Effector memory CD8-positive, alpha-beta T cell (primary cell): ENCODE measurements around the gene EMC8.
"Not testable (repeated sequence)": the region's sequence is repeated elsewhere in the genome, so short reads cannot be mapped to it uniquely, and the experiment has no call there.

Experiments
- ATAC-seq: fragments of 150-1000 bp; cut with Tn5 transposase; replicated peaks from 2 replicates; pipeline ENCODE4 v1.10.0; 2021; ENCODE audit warnings: mild to moderate bottlenecking, moderate library complexity
- DNase-seq, 3 experiments: peaks; one replicate each; pipeline ENCODE4 v3.0.0; 2021
- H3K27ac Mint-ChIP-seq, 2 donors: one replicate each; pipeline ENCODE4 v1.8.0; 2022; ENCODE audit warnings: mild to moderate bottlenecking in 2 of 2, mixed read lengths in 2 of 2, moderate library complexity in 2 of 2
- H3K27me3 Mint-ChIP-seq, 2 donors: one replicate each; pipeline ENCODE4 v1.8.0; 2022; ENCODE audit warnings: mixed read lengths in 2 of 2
- H3K36me3 Mint-ChIP-seq: one replicate; pipeline ENCODE4 v1.8.0; 2022; ENCODE audit warnings: mild to moderate bottlenecking, moderate library complexity, mixed read lengths; ENCODE audit not compliant: insufficient read depth
- H3K4me1 Mint-ChIP-seq, 2 donors: one replicate each; pipeline ENCODE4 v1.8.0; 2022; ENCODE audit warnings: low read depth in 2 of 2, mixed read lengths in 2 of 2
- H3K4me3 Mint-ChIP-seq, 2 donors: one replicate each; pipeline ENCODE4 v1.8.0; 2022; ENCODE audit warnings: mild to moderate bottlenecking in 2 of 2, mixed read lengths in 2 of 2, moderate library complexity in 2 of 2
- H3K9me3 Mint-ChIP-seq, 2 donors: one replicate each; pipeline ENCODE4 v1.8.0; 2022; ENCODE audit warnings: mixed read lengths in 2 of 2

Gene EMC8

DNA sequence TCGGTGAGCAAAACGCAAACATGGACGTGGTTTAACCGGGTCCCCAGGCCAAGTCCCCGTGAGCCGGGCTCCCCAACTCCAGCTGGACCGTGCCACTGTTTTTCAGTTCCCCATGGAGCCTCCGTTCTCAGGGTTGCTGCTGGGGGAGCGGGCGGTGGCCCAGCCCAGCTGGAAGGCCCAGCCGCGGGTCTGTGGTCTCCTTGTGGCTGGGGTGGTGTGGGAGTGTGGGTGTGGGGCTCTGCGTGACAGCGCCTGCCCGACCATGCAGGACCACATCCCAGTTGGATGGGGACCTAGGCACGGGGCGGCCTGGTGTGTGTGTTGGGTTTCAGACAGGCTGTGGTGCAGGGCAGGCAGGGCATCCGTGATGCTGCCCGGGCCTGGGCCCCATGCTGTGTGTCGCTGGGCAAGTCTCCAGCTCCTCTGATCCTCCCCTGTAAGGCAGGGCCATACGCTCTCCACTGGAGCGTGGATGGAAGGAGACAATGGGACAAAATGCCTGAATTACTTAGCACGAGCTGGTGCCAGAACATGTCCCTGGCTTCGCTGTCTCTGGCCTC lies 40.4 kb upstream of the EMC8 start:
- H3K27ac Mint-ChIP-seq = no peak overlapping the region
- no peak overlapping the region for H3K4me3 Mint-ChIP-seq
- peaks cover 2% of the 10 kb centered on the region for H3K36me3 Mint-ChIP-seq
- DNase-seq (no peak), ATAC-seq (no peak)
- no peaks in the 10 kb centered on the region for H3K9me3 Mint-ChIP-seq
- peaks cover 1 to 3% of the 10 kb centered on the region in 2 donors for H3K4me1 Mint-ChIP-seq
- peaks cover 30 to 63% of the 10 kb centered on the region in 2 donors for H3K27me3 Mint-ChIP-seq

DNA sequence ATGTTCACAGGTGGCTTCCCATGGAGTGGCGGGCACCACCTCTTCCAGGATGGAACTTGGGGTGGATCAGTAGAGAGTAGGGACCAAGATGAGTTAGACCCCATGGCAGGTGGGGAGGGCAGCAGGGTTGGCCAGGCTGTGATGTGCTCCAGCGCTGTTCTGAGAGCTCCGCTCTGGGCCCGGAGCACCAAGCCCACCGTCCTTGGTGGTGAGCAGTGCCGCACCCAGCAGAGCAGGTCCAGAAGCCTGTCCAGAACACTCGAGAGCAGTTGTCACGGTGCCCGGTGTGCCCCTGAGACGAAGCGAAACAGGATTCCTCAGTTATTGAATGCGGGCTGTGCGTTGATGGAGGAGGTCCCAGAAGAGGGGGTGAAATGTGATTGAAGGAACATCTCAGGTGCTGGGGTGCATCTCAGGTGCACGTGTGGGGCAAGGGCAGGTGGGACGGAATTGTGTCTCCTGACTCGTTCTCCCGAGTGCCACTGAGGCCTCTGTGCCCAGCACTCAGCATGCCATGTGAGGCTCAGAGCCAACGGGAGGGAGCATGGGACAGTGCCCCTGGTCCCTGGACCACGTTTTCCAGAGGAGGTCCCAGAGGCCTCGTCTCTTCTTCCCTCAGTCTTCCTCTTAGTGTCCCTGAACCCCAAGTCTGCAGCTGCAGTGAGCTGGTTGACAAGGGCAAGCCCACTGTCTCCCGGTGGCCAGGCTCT lies 39.7 kb upstream of the EMC8 start:
- no peak for DNase-seq
- Mint-ChIP-seq H3K4me3 (no peak overlapping the region), H3K9me3 (no peaks in the 10 kb centered on the region), H3K36me3 (peaks cover 2% of the 10 kb centered on the region), H3K27me3 (peaks cover 26 to 56% of the 10 kb centered on the region in 2 donors), H3K27ac (peak overlapping the region in 1 of 2 donors; percentile 69), H3K4me1 (no peaks in the 10 kb centered on the region)
- no peak for ATAC-seq

DNA sequence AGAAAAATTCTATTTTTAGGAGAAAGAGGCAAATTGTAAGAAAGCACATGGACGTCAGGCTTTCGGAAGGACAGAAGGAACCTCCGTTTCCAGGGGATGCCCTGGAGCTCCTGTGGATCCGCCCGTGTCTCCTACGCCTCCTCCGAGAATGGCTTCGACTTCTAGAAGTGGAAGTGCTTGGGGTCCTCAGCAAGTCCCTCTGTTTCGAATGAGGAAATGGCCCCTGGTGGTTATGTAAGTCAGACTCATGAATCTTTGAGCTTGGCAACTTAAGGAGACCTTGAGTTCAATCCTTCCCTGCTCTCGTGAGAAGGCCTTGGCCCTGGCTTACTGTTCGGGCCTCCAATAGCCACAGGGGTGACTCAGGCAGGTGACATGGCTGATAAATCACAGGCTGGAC lies 39.0 kb upstream of the EMC8 start:
- no peak for ATAC-seq
- H3K9me3 Mint-ChIP-seq = no peaks in the 10 kb centered on the region
- DNase-seq = no peak
- no peak overlapping the region for H3K4me3 Mint-ChIP-seq
- H3K27me3 Mint-ChIP-seq = peaks cover 26 to 58% of the 10 kb centered on the region in 2 donors
- peak overlapping the region in 1 of 2 donors; percentile 69 for H3K27ac Mint-ChIP-seq
- H3K36me3 Mint-ChIP-seq = peaks cover 2% of the 10 kb centered on the region
- H3K4me1 Mint-ChIP-seq = no peaks in the 10 kb centered on the region

DNA sequence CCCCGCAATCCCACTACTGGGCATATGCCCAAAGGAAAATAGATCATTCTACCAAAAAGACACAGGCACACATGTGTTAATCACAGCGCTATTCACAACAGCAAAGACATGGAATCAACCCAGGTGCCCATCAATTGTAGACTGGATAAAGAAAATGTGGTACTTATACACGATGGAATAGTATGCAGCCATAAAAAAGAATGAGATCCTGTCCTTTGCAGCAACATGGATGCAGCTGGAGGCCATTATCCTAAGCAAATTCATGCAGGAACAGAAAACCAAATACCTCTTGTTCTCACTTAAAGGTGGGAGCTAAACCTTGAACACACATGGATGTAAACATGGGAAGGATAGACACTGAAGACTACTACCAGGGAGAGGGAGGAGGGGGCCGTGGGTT lies 38.3 kb upstream of the EMC8 start:
- H3K9me3 Mint-ChIP-seq, H3K4me3 Mint-ChIP-seq, H3K4me1 Mint-ChIP-seq, ATAC-seq, H3K27ac Mint-ChIP-seq, DNase-seq, H3K36me3 Mint-ChIP-seq: not testable (repeated sequence)
- peaks cover 33 to 66% of the 10 kb centered on the region in 2 donors for H3K27me3 Mint-ChIP-seq

DNA sequence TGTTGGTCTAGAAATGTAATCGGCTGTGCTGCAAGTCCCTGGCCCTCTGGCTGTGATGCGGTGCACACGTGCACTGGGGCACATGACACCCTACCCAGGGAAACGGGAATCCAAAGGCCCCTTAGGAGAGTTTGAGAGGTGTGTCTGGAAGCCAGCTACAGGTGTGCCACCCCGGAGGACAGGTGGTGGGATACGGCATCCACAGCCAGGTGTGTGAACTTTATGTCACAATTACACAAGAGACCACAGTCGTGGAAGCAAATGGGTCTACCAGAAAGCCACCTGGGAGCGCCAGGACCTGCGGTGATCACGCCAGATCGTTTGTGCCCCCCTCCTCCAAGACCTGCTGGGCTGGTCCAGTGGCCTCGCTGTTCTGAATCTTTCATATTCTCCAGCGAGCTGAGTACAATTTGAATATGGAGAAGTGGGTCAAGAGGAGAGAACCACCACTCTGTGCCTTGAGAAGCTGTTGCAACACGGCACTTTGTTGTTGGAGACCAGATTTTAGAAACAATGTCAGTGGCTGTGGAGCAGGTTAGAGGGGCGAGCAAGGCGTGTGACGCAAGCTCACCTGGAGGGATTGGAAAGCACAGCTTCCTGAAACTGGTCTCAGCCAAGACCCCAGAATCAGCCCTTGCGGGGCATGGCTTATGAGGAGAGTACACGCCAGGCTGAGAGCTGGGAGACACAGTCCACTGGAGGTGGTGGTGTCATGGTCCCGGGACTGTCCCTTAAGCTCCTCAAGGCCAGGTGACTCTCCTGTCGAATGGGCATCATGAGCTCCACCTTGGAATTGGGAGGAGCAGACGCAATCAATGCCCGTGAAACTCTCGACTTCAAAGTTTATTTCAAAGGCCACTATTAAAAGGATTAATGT lies 37.6 kb upstream of the EMC8 start:
- H3K4me3 Mint-ChIP-seq = no peak overlapping the region
- peaks cover 0 to 5% of the 10 kb centered on the region in 2 donors for H3K4me1 Mint-ChIP-seq
- DNase-seq (no peak), ATAC-seq (no peak)
- peaks cover 40 to 73% of the 10 kb centered on the region in 2 donors for H3K27me3 Mint-ChIP-seq
- no peaks in the 10 kb centered on the region for H3K9me3 Mint-ChIP-seq
- no peak overlapping the region for H3K27ac Mint-ChIP-seq
- H3K36me3 Mint-ChIP-seq = peaks cover 3% of the 10 kb centered on the region

DNA sequence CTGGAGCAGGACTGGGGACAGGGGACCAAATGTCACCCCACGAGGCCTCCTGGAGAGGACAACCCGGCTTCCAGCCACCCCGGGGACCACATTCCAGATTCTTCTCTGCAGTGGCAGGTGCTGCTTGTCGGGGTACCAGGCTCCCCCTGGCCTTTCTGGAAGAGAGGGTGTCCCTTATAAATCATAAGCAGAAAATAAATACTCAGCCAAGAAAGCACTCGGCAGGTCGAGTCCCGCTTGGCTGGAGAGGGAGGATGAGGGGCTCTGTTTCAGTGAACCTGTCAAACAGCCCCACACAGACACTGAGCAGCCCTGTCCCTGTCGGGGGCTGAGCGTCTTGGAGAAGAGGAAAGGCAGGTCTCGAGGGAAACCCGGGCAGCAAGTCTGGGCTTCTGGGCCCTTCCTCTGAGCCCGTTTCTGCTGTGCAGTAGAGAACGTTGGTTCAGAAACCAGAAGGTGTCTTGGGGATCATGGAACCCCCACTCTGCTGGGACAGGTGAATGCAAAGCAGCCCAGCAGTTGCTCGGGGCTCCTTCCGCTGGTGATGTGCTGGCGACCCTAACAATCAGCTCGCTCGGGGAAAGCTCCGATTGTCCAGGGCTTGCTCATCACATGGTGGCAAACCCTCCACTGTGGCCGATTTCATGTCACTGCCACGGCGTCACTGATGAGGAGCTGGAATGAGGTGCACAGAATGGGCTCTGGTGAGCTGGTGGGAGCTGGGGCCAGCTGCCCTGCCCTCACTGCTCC lies 36.8 kb upstream of the EMC8 start:
- H3K4me3 Mint-ChIP-seq = no peak overlapping the region
- no peak for DNase-seq
- no peak overlapping the region for H3K27ac Mint-ChIP-seq
- H3K27me3 Mint-ChIP-seq = peaks cover 47 to 77% of the 10 kb centered on the region in 2 donors
- no peaks in the 10 kb centered on the region for H3K9me3 Mint-ChIP-seq
- ATAC-seq = no peak
- peaks cover 0 to 5% of the 10 kb centered on the region in 2 donors for H3K4me1 Mint-ChIP-seq
- peaks cover 3% of the 10 kb centered on the region for H3K36me3 Mint-ChIP-seq

DNA sequence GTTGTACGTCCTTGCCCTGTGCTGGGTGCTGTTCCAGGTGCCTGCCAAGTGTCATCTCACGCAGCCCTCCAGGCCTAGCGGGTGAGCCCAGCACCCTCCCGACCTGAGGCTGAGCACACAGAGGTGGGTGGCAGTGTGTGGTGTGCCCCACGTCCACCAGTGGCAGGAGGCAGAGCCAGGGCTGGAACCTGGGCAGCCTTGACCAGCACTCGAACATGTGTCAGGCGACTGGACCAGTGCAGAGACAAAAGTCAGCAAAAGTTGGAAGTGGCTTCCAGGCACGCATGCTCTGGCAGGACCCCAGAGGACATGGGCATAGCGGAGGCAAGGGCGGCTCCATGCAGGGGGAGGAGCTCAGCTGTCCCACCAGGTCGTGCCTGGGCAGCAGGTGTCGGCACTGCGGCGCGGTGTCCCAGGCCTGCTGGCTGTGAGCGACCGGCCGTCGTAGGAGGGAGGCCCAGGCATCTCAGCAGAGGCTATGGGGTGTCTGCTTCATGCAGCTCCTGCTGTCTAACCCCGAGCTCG lies 35.9 kb upstream of the EMC8 start:
- ATAC-seq (no peak), DNase-seq (no peak)
- Mint-ChIP-seq H3K4me3 (no peak overlapping the region), H3K27me3 (peaks cover 54 to 76% of the 10 kb centered on the region in 2 donors), H3K27ac (no peak overlapping the region), H3K9me3 (no peaks in the 10 kb centered on the region), H3K36me3 (peaks cover 3% of the 10 kb centered on the region), H3K4me1 (peaks cover 0 to 5% of the 10 kb centered on the region in 2 donors)

DNA sequence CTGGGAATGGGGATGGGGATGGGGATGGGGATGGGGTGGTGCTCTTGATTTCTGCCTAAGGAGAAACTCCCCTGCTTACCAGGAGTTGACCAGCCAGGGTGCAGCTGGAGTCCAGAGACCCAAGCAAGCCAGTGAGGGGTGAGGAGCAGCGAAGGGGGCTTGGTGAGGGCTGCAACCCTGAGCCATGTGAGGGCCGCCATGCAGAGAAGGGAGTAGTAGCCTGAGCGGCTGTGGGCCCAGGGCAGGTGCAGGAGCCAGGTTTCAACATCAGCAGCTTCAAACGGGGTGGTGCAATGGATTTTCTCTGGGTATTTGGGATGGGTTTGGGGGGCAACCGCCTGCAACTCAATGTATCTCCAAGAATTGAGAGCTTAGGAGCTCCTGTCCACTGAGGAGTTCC lies 35.4 kb upstream of the EMC8 start:
- Mint-ChIP-seq H3K4me1 (peaks cover 0 to 5% of the 10 kb centered on the region in 2 donors), H3K36me3 (peaks cover 3% of the 10 kb centered on the region), H3K9me3 (no peaks in the 10 kb centered on the region), H3K27me3 (peaks cover 49 to 70% of the 10 kb centered on the region in 2 donors), H3K4me3 (no peak overlapping the region), H3K27ac (no peak overlapping the region)
- ATAC-seq (no peak), DNase-seq (no peak)

DNA sequence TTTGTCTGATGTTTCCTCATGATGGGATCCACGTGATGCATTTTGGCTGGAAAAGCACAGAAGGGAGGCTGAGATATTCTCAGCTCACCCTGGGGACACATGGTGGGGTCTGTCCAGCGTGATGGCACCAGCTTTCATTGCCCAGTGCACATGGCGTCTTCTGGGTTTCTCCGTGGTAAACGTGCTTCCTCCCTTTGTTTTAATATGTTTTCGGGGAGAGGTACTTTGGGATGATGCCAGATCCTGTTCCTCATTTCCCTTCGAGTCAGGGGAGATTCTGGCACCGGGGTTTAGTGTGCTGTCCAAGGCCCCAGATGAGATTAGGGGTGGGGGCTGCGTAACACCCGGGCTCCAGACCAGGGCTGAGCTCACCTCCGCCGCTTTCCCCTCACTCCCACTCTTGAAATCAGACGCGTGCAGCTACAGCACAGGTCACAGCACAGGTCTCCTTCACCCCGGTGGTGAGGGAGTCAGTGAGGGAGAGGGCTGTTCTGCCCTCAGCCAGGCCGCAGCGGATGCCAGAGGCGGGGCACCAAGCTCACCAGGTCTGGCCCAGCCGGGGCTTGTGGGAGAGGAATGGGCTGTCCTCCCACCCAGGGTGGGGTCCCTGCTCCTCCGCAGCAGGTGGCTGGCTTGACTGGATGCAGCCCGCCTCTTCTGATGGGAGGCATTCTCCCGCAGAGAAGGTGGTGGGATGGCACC lies 34.0 kb upstream of the EMC8 start:
- H3K4me3 Mint-ChIP-seq = no peak overlapping the region
- H3K9me3 Mint-ChIP-seq = no peaks in the 10 kb centered on the region
- peak overlapping the region; percentile 18 to 88 for H3K27ac Mint-ChIP-seq
- DNase-seq (no peak), ATAC-seq (no peak)
- H3K36me3 Mint-ChIP-seq = peaks cover 3% of the 10 kb centered on the region
- peaks cover 48 to 57% of the 10 kb centered on the region in 2 donors for H3K27me3 Mint-ChIP-seq
- peaks cover 1 to 11% of the 10 kb centered on the region in 2 donors for H3K4me1 Mint-ChIP-seq

DNA sequence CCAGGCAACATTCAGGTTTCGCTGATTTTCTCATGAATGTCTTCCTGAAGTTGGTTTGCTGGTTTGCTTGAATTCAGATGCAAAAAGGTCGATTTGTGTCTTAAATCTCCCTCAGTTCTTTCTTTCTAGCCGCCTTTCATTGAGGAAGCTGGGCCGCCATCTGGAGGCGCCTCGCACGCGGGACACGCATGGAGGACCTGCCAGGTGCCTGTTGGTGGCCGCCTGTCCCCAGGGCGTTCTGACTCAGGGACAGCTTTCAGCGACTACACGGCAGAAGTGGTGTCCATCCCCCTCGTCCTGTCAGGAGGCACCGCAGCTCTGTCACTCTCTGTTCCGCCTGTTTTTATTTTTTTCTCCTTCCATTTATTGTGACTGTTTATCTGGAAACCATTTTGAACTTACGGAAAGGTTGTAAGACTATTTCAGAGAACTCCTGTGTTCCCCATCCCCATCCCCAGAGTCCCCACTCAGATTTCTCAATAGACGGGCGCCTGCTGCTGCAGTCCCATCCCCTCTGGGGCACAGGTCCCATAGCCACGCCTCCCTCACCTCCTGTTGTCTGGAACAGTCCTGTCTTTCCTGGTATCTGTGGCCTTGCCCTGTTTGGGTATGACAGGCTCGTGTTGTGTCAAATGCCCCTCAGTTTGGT lies 33.4 kb upstream of the EMC8 start:
- ATAC-seq = no peak
- H3K27ac Mint-ChIP-seq = peak overlapping the region in 1 of 2 donors; percentile 39
- no peak for DNase-seq
- no peaks in the 10 kb centered on the region for H3K9me3 Mint-ChIP-seq
- H3K36me3 Mint-ChIP-seq = peaks cover 3% of the 10 kb centered on the region
- peaks cover 1 to 11% of the 10 kb centered on the region in 2 donors for H3K4me1 Mint-ChIP-seq
- no peak overlapping the region for H3K4me3 Mint-ChIP-seq
- H3K27me3 Mint-ChIP-seq = peaks cover 48 to 50% of the 10 kb centered on the region in 2 donors

DNA sequence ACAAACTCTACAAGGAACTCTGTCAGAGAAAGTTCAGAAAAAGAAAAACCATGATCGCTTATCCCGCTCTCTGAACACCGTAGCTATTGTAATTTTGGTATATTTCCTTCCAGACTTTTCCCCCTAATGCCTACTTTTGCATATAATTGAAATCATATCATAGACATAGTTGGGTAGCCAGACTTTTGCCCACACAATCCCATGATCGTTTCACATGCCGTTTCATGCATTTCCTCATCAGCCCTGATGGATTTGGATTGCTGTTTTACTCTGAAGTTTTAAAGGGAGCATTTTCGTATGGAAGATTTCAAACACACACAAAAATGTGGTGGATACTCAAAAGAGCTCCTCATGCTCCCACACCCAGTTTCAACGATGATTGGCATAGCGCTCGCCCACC lies 31.5 kb upstream of the EMC8 start:
- H3K36me3 Mint-ChIP-seq = peaks cover 3% of the 10 kb centered on the region
- peaks cover 31 to 42% of the 10 kb centered on the region in 2 donors for H3K27me3 Mint-ChIP-seq
- DNase-seq (no peak), ATAC-seq (no peak)
- peaks cover 1 to 11% of the 10 kb centered on the region in 2 donors for H3K4me1 Mint-ChIP-seq
- no peak overlapping the region for H3K27ac Mint-ChIP-seq
- H3K9me3 Mint-ChIP-seq = no peaks in the 10 kb centered on the region
- H3K4me3 Mint-ChIP-seq = no peak overlapping the region

DNA sequence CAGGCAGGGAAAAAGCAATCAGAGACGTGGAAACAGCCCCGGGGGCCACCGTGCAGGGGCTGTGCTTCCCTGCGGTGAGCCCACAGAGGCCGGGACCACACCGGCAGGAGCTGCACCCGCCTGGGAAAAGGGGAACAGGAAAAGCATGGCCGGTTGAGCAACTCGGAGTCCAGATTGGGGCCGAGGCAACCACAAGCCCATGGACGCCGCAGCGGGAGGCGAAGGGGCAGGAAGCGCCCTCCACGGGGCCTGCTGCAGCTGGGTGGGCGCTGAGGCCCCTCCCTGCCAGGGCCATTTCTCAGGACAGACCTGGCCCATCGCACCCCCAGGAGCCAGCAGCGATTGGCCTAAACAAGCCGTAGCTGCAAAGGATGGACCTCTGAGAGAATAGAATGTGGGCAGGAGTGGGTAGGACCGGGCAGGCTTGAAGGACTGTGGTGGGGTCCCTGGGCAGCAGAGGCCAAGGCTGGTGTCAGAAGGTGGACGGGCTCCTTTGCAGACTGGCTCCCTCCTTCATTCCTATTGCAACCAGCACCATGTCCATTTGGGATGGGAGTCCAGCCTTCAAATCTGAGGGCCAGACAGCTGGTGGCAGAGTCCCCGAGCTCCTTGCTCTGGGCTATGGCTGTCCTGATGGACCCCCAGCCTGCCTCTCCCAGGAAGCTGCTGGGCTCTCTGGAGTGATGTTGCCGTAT lies 30.6 kb upstream of the EMC8 start:
- H3K27me3 Mint-ChIP-seq = peaks cover 31 to 42% of the 10 kb centered on the region in 2 donors
- peaks cover 1 to 11% of the 10 kb centered on the region in 2 donors for H3K4me1 Mint-ChIP-seq
- ATAC-seq (no peak), DNase-seq (no peak)
- peaks cover 3% of the 10 kb centered on the region for H3K36me3 Mint-ChIP-seq
- no peaks in the 10 kb centered on the region for H3K9me3 Mint-ChIP-seq
- H3K4me3 Mint-ChIP-seq = peak overlapping the region in 1 of 2 donors; percentile 55
- no peak overlapping the region for H3K27ac Mint-ChIP-seq
